ENCODE results near the gene ADGRV1.
"Not testable (repeated sequence)": the region's sequence is repeated elsewhere in the genome, so short reads cannot be mapped to it uniquely, and the experiment has no call there.

DNA sequence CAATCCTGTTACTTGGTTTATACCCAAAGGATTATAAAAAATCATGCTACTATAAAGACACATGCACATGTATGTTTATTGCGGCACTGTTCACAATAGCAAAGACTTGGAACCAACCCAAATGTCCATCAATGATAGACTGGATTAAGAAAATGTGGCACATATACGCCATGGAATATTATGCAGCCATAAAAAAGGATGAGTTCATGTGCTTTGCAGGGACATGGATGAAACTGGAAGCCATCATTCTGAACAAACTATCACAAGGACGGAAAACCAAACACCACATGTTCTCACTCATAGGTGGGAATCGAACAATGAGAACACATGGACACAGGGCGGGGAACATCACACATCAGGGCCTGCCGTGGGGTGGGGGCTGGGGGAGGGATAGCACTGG, 34.5 kb downstream of the ADGRV1 start:
- TF ChIP-seq, protein P1, sequence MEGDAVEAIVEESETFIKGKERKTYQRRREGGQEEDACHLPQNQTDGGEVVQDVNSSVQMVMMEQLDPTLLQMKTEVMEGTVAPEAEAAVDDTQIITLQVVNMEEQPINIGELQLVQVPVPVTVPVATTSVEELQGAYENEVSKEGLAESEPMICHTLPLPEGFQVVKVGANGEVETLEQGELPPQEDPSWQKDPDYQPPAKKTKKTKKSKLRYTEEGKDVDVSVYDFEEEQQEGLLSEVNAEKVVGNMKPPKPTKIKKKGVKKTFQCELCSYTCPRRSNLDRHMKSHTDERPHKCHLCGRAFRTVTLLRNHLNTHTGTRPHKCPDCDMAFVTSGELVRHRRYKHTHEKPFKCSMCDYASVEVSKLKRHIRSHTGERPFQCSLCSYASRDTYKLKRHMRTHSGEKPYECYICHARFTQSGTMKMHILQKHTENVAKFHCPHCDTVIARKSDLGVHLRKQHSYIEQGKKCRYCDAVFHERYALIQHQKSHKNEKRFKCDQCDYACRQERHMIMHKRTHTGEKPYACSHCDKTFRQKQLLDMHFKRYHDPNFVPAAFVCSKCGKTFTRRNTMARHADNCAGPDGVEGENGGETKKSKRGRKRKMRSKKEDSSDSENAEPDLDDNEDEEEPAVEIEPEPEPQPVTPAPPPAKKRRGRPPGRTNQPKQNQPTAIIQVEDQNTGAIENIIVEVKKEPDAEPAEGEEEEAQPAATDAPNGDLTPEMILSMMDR (IDR thresholded peaks at IDR 0.05), result not testable (repeated sequence)
- TF ChIP-seq, protein P2, sequence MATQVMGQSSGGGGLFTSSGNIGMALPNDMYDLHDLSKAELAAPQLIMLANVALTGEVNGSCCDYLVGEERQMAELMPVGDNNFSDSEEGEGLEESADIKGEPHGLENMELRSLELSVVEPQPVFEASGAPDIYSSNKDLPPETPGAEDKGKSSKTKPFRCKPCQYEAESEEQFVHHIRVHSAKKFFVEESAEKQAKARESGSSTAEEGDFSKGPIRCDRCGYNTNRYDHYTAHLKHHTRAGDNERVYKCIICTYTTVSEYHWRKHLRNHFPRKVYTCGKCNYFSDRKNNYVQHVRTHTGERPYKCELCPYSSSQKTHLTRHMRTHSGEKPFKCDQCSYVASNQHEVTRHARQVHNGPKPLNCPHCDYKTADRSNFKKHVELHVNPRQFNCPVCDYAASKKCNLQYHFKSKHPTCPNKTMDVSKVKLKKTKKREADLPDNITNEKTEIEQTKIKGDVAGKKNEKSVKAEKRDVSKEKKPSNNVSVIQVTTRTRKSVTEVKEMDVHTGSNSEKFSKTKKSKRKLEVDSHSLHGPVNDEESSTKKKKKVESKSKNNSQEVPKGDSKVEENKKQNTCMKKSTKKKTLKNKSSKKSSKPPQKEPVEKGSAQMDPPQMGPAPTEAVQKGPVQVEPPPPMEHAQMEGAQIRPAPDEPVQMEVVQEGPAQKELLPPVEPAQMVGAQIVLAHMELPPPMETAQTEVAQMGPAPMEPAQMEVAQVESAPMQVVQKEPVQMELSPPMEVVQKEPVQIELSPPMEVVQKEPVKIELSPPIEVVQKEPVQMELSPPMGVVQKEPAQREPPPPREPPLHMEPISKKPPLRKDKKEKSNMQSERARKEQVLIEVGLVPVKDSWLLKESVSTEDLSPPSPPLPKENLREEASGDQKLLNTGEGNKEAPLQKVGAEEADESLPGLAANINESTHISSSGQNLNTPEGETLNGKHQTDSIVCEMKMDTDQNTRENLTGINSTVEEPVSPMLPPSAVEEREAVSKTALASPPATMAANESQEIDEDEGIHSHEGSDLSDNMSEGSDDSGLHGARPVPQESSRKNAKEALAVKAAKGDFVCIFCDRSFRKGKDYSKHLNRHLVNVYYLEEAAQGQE (IDR thresholded peaks at IDR 0.05), result not testable (repeated sequence)
- not testable (repeated sequence) for TF ChIP-seq RAD21 (conservative IDR thresholded peaks at IDR 0.05 in 1 of 2, IDR thresholded peaks at IDR 0.05 in 1 of 2); ZSCAN20 (CRISPR knock-in tag; IDR thresholded peaks at IDR 0.05); RFX5 (IDR thresholded peaks at IDR 0.05); FOXS1 (CRISPR knock-in tag; IDR thresholded peaks at IDR 0.05); JUNB (IDR thresholded peaks at IDR 0.05); POLR2A (IDR thresholded peaks at IDR 0.05; ENCODE audit: low read length); MAFK (IDR thresholded peaks at IDR 0.05; ENCODE audit: partially characterized antibody); KDM1A (IDR thresholded peaks at IDR 0.05; ENCODE audit: low read depth); ESRRA (IDR thresholded peaks at IDR 0.05; ENCODE audit: borderline replicate concordance, low read length); MYC (IDR thresholded peaks at IDR 0.05; ENCODE audit: borderline replicate concordance, low read length); NPAS2 (CRISPR knock-in tag; IDR thresholded peaks at IDR 0.05; ENCODE audit: borderline replicate concordance)
- TF ChIP-seq, protein P3, sequence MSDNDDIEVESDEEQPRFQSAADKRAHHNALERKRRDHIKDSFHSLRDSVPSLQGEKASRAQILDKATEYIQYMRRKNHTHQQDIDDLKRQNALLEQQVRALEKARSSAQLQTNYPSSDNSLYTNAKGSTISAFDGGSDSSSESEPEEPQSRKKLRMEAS (IDR thresholded peaks at IDR 0.05), result not testable (repeated sequence)
